SU-DHL-6 (cell line): ENCODE data around the gene SUMO2.
"Not testable (repeated sequence)": the region's sequence is repeated elsewhere in the genome, so short reads cannot be mapped to it uniquely, and the experiment has no call there.

Experiments used
- H2AFZ ChIP-seq: fragments of 200-600 bp; sonication (generic); 2 replicates; pipeline ENCODE4 v1.6.1; 2014; ENCODE audit warnings: low read depth, mild to moderate bottlenecking, moderate library complexity, mixed read lengths, antibody characterized with exemption, low read length; ENCODE audit not compliant: severe bottlenecking
- H3F3A ChIP-seq: fragments of 200-600 bp; shearing (Covaris generic); 2 replicates; pipeline ENCODE4 v1.6.0; 2016; ENCODE audit warnings: antibody characterized with exemption, mild to moderate bottlenecking; ENCODE audit not compliant: insufficient read depth
- H3K27ac ChIP-seq: fragments of 200-600 bp; sonication (generic); 2 replicates; pipeline ENCODE4 v1.5.1; 2016; ENCODE audit warnings: low read depth, mild to moderate bottlenecking, low read length, moderate library complexity, mixed read lengths
- H3K27me3 ChIP-seq: fragments of 200-600 bp; sonication (generic), shearing (Covaris generic); 2 replicates; pipeline ENCODE4 v1.6.0; 2014; ENCODE audit warnings: mild to moderate bottlenecking, low read length
- H3K36me3 ChIP-seq: fragments of 200-600 bp; sonication (generic); 2 replicates; pipeline ENCODE4 v1.6.1; 2014; ENCODE audit warnings: mild to moderate bottlenecking, low read length, mixed read lengths
- H3K4me2 ChIP-seq: fragments of 300-600, 200-600 bp; shearing (Covaris generic), sonication (generic); 2 replicates; pipeline ENCODE4 v1.6.0; 2014; ENCODE audit warnings: low read length, low read depth, mild to moderate bottlenecking; ENCODE audit not compliant: poor library complexity, severe bottlenecking
- H3K4me3 ChIP-seq: fragments of 200-600 bp; sonication (generic); 2 replicates; pipeline ENCODE4 v1.5.1; 2014; ENCODE audit warnings: antibody characterized with exemption, low read length, mild to moderate bottlenecking, mixed read lengths; ENCODE audit not compliant: insufficient read depth, poor library complexity, severe bottlenecking
- H3K79me2 ChIP-seq: fragments of 200-600 bp; sonication (generic); 2 replicates; pipeline ENCODE4 v1.6.1; 2014; ENCODE audit warnings: mild to moderate bottlenecking, low read length, moderate library complexity; ENCODE audit not compliant: insufficient read depth
- H3K9ac ChIP-seq: fragments of 200-600 bp; sonication (generic); 2 replicates; pipeline ENCODE4 v1.7.0; 2014; ENCODE audit warnings: mild to moderate bottlenecking, low read length
- H3K9me2 ChIP-seq: fragments of 200-600 bp; sonication (generic); replicated peaks from 2 replicates; pipeline ENCODE4 v1.6.1; 2014; ENCODE audit warnings: low read length; ENCODE audit not compliant: insufficient read depth
- H3K9me3 ChIP-seq: fragments of 200-600 bp; sonication (generic); 2 replicates; pipeline ENCODE4 v1.6.1; 2014; ENCODE audit warnings: low read length, mixed read lengths; ENCODE audit not compliant: insufficient read depth
- H4K20me1 ChIP-seq: fragments of 200-600 bp; sonication (generic); 2 replicates; pipeline ENCODE4 v1.6.1; 2014; ENCODE audit warnings: low read depth, mild to moderate bottlenecking, antibody characterized with exemption, low read length, moderate library complexity, mixed read lengths
- EZH2phosphoT487 ChIP-seq: fragments of 200-600 bp; sonication (generic), shearing (Covaris generic); conservative IDR thresholded peaks from 2 replicates; pipeline ENCODE4 v1.6.1; 2018; ENCODE audit warnings: mild to moderate bottlenecking, antibody characterized with exemption, low read length, moderate library complexity, mixed read lengths
- TF ChIP-seq, protein P1 (sequence below): fragments of 200-600 bp; sonication (generic); IDR thresholded peaks from one replicate; pipeline ENCODE4 v1.5.1; 2017; ENCODE audit warnings: antibody characterized with exemption, mild to moderate bottlenecking, low read length, moderate library complexity; ENCODE audit not compliant: insufficient read depth, poor library complexity, severe bottlenecking

SUMO2 gene

DNA sequence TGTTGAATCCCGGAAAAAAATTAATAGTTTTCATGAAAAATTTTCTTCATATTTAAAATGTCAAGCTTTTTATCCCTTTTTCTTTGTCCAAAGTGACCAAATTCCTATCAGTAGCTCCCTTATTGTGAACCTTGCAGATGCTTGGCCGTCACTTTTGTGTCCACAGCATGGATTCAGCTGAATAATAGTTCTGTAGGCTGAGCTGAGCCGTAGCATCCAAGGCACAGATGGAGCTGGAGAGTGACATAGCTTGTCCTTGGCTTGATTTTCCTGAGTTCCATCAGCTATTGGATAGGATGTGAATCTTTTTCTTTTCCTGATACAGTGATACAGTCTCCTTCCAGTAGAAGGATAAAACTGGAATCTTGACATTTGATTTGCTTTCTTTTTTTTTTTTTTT is 26.3 kb upstream of the SUMO2 start:
- no peak overlapping the region for H3K4me2 ChIP-seq
- H3K9me3 ChIP-seq, result no peaks in the 10 kb centered on the region
- no peaks in the 10 kb centered on the region for H3K27me3 ChIP-seq
- H3K27ac ChIP-seq, result no peak overlapping the region
- no peaks in the 10 kb centered on the region for H3F3A ChIP-seq
- H3K79me2 ChIP-seq, result peaks cover 61% of the 10 kb centered on the region
- peaks cover 35% of the 10 kb centered on the region for H3K36me3 ChIP-seq
- H2AFZ ChIP-seq, result no peak overlapping the region
- TF ChIP-seq, protein P1, sequence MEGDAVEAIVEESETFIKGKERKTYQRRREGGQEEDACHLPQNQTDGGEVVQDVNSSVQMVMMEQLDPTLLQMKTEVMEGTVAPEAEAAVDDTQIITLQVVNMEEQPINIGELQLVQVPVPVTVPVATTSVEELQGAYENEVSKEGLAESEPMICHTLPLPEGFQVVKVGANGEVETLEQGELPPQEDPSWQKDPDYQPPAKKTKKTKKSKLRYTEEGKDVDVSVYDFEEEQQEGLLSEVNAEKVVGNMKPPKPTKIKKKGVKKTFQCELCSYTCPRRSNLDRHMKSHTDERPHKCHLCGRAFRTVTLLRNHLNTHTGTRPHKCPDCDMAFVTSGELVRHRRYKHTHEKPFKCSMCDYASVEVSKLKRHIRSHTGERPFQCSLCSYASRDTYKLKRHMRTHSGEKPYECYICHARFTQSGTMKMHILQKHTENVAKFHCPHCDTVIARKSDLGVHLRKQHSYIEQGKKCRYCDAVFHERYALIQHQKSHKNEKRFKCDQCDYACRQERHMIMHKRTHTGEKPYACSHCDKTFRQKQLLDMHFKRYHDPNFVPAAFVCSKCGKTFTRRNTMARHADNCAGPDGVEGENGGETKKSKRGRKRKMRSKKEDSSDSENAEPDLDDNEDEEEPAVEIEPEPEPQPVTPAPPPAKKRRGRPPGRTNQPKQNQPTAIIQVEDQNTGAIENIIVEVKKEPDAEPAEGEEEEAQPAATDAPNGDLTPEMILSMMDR, result no peak
- TF ChIP-seq EZH2phosphoT487, result no peak
- no peaks in the 10 kb centered on the region for H3K9me2 ChIP-seq
- H3K4me3 ChIP-seq, result no peak overlapping the region
- H4K20me1 ChIP-seq, result no peaks in the 10 kb centered on the region
- no peak overlapping the region for H3K9ac ChIP-seq

DNA sequence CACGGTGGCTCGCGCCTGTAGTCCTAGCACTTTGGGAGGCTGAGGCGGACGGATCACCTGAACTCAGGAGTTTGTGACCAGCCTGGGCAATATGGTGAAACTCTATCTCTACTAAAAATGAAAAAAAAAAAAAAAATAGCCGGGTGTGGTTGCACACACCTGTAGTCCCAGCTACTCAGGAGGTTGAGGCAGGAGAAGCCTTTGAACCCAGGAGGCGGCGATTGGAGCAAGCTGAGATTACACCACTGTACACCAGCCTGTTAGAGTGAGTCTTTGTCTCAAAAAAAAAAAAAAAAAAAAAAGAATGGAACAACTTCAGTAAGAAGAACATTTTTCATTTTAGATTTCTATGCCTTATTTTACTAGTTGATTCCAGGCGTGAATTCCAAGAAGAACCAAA is 25.4 kb upstream of the SUMO2 start:
- no peak overlapping the region for H3K27ac ChIP-seq
- no peaks in the 10 kb centered on the region for H3K9me3 ChIP-seq
- no peaks in the 10 kb centered on the region for H3K27me3 ChIP-seq
- no peak overlapping the region for H3K9ac ChIP-seq
- no peaks in the 10 kb centered on the region for H4K20me1 ChIP-seq
- H3K4me3 ChIP-seq, result no peak overlapping the region
- H3K4me2 ChIP-seq, result no peak overlapping the region
- peaks cover under 1% of the 10 kb centered on the region; the same call in 1 of the 2 replicates for H3F3A ChIP-seq
- no peaks in the 10 kb centered on the region for H3K9me2 ChIP-seq
- TF ChIP-seq, protein P1, result no peak
- TF ChIP-seq EZH2phosphoT487, result no peak
- H3K79me2 ChIP-seq, result peaks cover 62% of the 10 kb centered on the region
- peaks cover 34% of the 10 kb centered on the region for H3K36me3 ChIP-seq
- no peak overlapping the region for H2AFZ ChIP-seq

DNA sequence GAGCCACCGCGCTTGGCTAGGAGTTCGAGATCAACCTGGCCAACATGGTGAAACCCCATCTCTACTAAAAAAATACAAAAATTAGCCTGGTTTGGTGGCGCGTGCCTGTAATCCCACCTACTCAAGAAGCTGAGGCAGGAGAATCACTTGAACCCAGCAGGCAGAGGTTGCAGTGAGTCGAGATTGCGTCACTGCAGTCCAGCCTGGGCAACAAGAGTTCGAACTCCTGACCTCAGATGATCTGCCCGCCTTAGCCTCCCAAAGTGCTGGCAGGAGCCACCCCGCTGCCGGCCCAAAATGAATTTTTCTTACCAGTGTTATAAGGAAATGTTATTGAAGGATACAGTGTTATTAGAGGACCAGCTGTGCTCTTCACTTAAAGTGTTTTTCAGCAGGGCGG is 25.0 kb upstream of the SUMO2 start:
- H3F3A ChIP-seq, result peaks cover 3% of the 10 kb centered on the region; the same call in 1 of the 2 replicates
- TF ChIP-seq EZH2phosphoT487, result no peak
- TF ChIP-seq, protein P1, result no peak
- no peak overlapping the region for H3K27ac ChIP-seq
- H3K27me3 ChIP-seq, result no peaks in the 10 kb centered on the region
- H3K9me3 ChIP-seq, result no peaks in the 10 kb centered on the region
- H3K4me2 ChIP-seq, result no peak overlapping the region
- H3K4me3 ChIP-seq, result no peak overlapping the region
- no peak overlapping the region for H3K9ac ChIP-seq
- no peaks in the 10 kb centered on the region for H4K20me1 ChIP-seq
- peaks cover 62% of the 10 kb centered on the region for H3K79me2 ChIP-seq
- peaks cover 30% of the 10 kb centered on the region for H3K36me3 ChIP-seq
- H2AFZ ChIP-seq, result no peak overlapping the region
- H3K9me2 ChIP-seq, result no peaks in the 10 kb centered on the region

DNA sequence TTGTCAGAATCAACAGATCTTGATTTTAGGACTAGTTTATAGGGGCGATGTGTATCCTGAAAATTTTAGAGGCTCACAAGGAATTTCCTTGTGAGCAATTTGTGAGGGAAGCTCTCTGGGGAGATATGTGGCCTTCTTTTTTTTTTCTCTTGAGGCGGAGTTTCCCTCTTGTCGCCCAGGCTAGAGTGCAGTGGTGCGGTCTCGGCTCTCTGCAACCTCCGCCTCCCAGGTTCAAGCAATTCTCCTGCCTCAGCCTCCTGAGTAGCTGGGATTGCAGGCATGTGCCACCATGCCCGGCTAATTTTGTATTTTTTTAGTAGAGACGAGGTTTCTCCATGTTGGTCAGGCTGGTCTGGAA is 24.3 kb upstream of the SUMO2 start:
- Histone ChIP-seq H3K9ac (peak overlapping the region; percentile 91), H3K79me2 (peaks cover 62% of the 10 kb centered on the region), H3K4me3 (peak overlapping the region; percentile 89), H3K4me2 (peak overlapping the region; percentile 84), H3K36me3 (peaks cover 26% of the 10 kb centered on the region)
- not testable (repeated sequence) for H3F3A ChIP-seq, H3K27me3 ChIP-seq, H4K20me1 ChIP-seq, H3K9me2 ChIP-seq, H3K27ac ChIP-seq, H3K9me3 ChIP-seq, H2AFZ ChIP-seq
